ENCODE results near the gene ZFP30. TPM values are rescaled to one million over a fixed set of nuclear protein-coding genes. Genes with fewer than 3 reads are reported as not detected.

Gene ZFP30
- total and polyA plus RNA-seq, 2 of the 13 experiments (the other 11 are each of a cell fraction or from before 2014, with no cell fraction given): 3.4 to 19.2 TPM

- TF ChIP-seq ARNT (IDR thresholded peaks at IDR 0.05) (no peak), ZNF879 (CRISPR knock-in tag; IDR thresholded peaks at IDR 0.05) (no peak), HDAC2 (CRISPR knock-in tag; IDR thresholded peaks at IDR 0.05) (no peak; the same call in 1 of the 2 replicates), ZNF382 (CRISPR knock-in tag; IDR thresholded peaks at IDR 0.05; ENCODE audit: borderline replicate concordance) (no peak), USF2 (IDR thresholded peaks at IDR 0.05; ENCODE audit: low read depth, low read length) (no peak), USF2 (CRISPR knock-in tag; IDR thresholded peaks at IDR 0.05; ENCODE audit: borderline replicate concordance) (no peak; the same call in 1 of the 2 replicates), ZNF546 (CRISPR knock-in tag; conservative IDR thresholded peaks at IDR 0.05) (peak; percentile 40; the same call in 1 of the 2 replicates), MXD1 (CRISPR knock-in tag; IDR thresholded peaks at IDR 0.05) (peak; percentile 51; the same call in 1 of the 2 replicates), ZFP1 (CRISPR knock-in tag; IDR thresholded peaks at IDR 0.05) (no peak), ATRX (CRISPR knock-in tag; IDR thresholded peaks at IDR 0.05; ENCODE audit: borderline replicate concordance) (no peak), ZNF33B (CRISPR knock-in tag; IDR thresholded peaks at IDR 0.05) (no peak), HOMEZ (CRISPR knock-in tag; IDR thresholded peaks at IDR 0.05; ENCODE audit: low read depth) (peak; percentile 48; the same call in 1 of the 2 replicates), RBAK (CRISPR knock-in tag; IDR thresholded peaks at IDR 0.05) (no peak), ZSCAN29 (CRISPR knock-in tag; conservative IDR thresholded peaks at IDR 0.05) (0 out of 2 replicates have a peak, but pooled peaks have one; percentile 18), ZNF781 (CRISPR knock-in tag; IDR thresholded peaks at IDR 0.05; ENCODE audit: borderline replicate concordance, not compliant biosample characterization) (no peak), SATB2 (CRISPR knock-in tag; IDR thresholded peaks at IDR 0.05) (no peak), NAIF1 (CRISPR knock-in tag; IDR thresholded peaks at IDR 0.05; ENCODE audit: borderline replicate concordance) (peak; percentile 98), GABPB1 (CRISPR knock-in tag; IDR thresholded peaks at IDR 0.05) (peak; percentile 87)
Measured at GRCh38 chr19:37594304-37594981, 60.8 kb downstream of the ZFP30 start, which contains the start of the genes ZNF540 and ZNF571 (continued).
